ENCODE results near the gene MAGI2.

Gene MAGI2

GRCh38 chr7:78280276-78280675 lies 1173.2 kb downstream of the MAGI2 start:
- TF ChIP-seq CTCF (IDR thresholded peaks at IDR 0.05; ENCODE audit: low read depth, low read length, missing control alignments) = no peak
- in situ Hi-C loops (cut with HindIII; ENCODE audit: low pct_ligation_motif_present, low sequenced_read_pairs) = no loop called here
- H3K27ac ChIP-seq = no peak overlapping the region

GRCh38 chr7:78279457-78279856 lies 1174.0 kb downstream of the MAGI2 start:
- no peak for DNase-seq
- Histone ChIP-seq H3K27ac (peak overlapping the region; percentile 19), H3K4me3 (ENCODE audit: low read depth, low read length) (no peak overlapping the region), H3K36me3 (replicated peaks) (no peaks in the 10 kb centered on the region), H3K27me3 (replicated peaks) (no peaks in the 10 kb centered on the region)
- no peak for TF ChIP-seq CTCF (IDR thresholded peaks at IDR 0.05; ENCODE audit: low read depth, low read length, missing control alignments)
- in situ Hi-C loops (cut with HindIII; ENCODE audit: low pct_ligation_motif_present, low sequenced_read_pairs) = no loop called here

More at GRCh38 chr7:78280276-78280675, 1173.2 kb downstream of the MAGI2 start:
- Histone ChIP-seq H3K27me3 (replicated peaks) (no peaks in the 10 kb centered on the region), H3K4me3 (ENCODE audit: low read depth, low read length) (no peak overlapping the region), H3K36me3 (replicated peaks) (no peaks in the 10 kb centered on the region)
- DNase-seq = no peak

- DNase-seq = peak; percentile 65
- in situ Hi-C loops (cut with HindIII; ENCODE audit: low pct_ligation_motif_present, low sequenced_read_pairs) = no loop called here
- Histone ChIP-seq H3K27ac (peak overlapping the region; percentile 10), H3K27me3 (replicated peaks) (no peaks in the 10 kb centered on the region), H3K4me3 (ENCODE audit: low read depth, low read length) (no peak overlapping the region), H3K36me3 (replicated peaks) (no peaks in the 10 kb centered on the region)
- TF ChIP-seq CTCF (IDR thresholded peaks at IDR 0.05; ENCODE audit: low read depth, low read length, missing control alignments) = no peak
Observed at GRCh38 chr7:78279032-78279431, 1174.4 kb downstream of the MAGI2 start.

- Histone ChIP-seq H3K27ac (no peak overlapping the region), H3K4me3 (ENCODE audit: low read depth, low read length) (no peak overlapping the region), H3K27me3 (replicated peaks) (no peaks in the 10 kb centered on the region), H3K36me3 (replicated peaks) (no peaks in the 10 kb centered on the region)
- TF ChIP-seq CTCF (IDR thresholded peaks at IDR 0.05; ENCODE audit: low read depth, low read length, missing control alignments) = no peak
- DNase-seq = no peak
- in situ Hi-C loops (cut with HindIII; ENCODE audit: low pct_ligation_motif_present, low sequenced_read_pairs) = no loop called here
Observed at GRCh38 chr7:78267141-78267540, 1186.3 kb downstream of the MAGI2 start.

GRCh38 chr7:78265486-78265885 lies 1188.0 kb downstream of the MAGI2 start:
- no peak for DNase-seq
- Histone ChIP-seq H3K27me3 (replicated peaks) (no peaks in the 10 kb centered on the region), H3K27ac (no peak overlapping the region), H3K4me3 (ENCODE audit: low read depth, low read length) (no peak overlapping the region), H3K36me3 (replicated peaks) (no peaks in the 10 kb centered on the region)
- TF ChIP-seq CTCF (IDR thresholded peaks at IDR 0.05; ENCODE audit: low read depth, low read length, missing control alignments) = no peak
- in situ Hi-C loops (cut with HindIII; ENCODE audit: low pct_ligation_motif_present, low sequenced_read_pairs) = no loop called here

GRCh38 chr7:78265071-78265470 lies 1188.4 kb downstream of the MAGI2 start:
- Histone ChIP-seq H3K4me3 (ENCODE audit: low read depth, low read length) (no peak overlapping the region), H3K27ac (no peak overlapping the region), H3K27me3 (replicated peaks) (no peaks in the 10 kb centered on the region), H3K36me3 (replicated peaks) (no peaks in the 10 kb centered on the region)
- TF ChIP-seq CTCF (IDR thresholded peaks at IDR 0.05; ENCODE audit: low read depth, low read length, missing control alignments) = no peak
- in situ Hi-C loops (cut with HindIII; ENCODE audit: low pct_ligation_motif_present, low sequenced_read_pairs) = no loop called here
- DNase-seq = no peak
